HG02973 (cell line): ENCODE measurements around the gene SRGAP2C.
"Not testable (repeated sequence)": the region's sequence is repeated elsewhere in the genome, so short reads cannot be mapped to it uniquely, and the experiment has no call there.

Experiments used
- ATAC-seq: cut with Tn5 transposase; IDR thresholded peaks from one replicate; pipeline ENCODE4 v1.9.1; 2021; ENCODE audit warnings: moderate library complexity; ENCODE audit not compliant: unreplicated experiment

Gene SRGAP2C

DNA sequence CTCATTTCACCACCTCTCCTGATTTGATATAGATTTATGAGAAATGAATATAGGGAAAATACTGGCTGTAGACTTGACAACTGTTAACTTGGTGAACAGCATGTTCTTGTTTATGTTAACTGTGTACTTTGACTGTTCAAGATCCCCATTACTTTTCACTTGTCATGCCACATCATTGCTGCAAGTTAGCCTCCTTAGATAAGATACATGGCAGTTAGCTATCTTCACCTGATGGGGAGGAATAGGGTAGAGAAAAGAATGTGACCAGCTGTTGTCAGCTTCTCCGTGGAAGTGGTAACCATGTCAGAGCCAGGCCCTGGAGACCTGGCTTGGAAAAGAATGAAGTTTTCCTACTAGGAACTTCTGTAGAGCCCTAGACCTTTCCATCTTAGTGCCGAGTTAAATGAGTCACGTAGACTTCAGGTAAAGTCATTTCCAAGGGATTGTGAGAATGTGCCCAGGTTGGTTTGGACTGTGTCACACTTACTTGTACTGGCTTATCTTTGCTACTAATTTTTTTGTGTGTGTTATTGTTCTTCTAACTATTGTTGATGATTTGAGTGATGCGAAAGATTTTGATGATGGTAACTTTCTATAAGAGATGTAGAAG is 41.6 kb downstream of the SRGAP2C start:
- not testable (repeated sequence) for ATAC-seq

DNA sequence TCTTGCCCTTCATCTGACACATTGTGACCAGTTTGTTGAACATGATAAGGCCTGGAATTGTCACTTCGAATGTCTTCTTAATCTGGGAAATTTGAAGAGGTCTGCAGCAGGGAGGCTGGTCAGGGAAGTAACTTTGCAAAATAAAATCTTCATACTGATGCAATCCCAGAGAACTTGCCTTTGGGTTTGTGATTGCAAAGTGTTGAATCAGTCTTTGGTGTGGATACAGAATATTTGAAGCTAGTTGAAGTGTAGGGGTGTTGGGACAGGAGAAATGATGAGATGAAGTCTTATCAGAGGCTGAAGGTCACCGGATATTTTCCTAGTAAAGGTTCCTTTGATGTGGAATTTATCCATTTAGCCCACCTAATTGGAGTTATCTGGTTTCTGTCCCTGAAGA is 42.1 kb downstream of the SRGAP2C start:
- not testable (repeated sequence) for ATAC-seq

GRCh38 chr1:121227544-121228330 is 43.0 kb downstream of the SRGAP2C start:
- not testable (repeated sequence) for ATAC-seq

DNA sequence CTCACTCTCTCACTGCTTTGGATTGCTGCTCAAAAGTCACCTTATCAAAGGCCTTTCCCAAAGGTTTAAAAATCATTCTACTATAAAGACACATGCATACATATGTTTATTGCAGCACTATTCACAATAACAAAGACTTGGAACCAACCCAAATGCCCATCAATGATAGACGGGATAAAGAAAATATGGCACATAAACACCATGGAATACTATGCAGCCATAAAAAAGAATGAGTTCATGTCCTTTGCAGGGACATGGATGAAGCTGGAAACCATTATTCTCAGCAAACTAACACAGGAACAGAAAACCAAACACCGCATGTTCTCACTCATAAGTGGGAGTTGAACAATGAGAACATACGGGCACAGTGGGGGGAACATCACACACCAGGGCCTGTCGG is 45.9 kb downstream of the SRGAP2C start:
- not testable (repeated sequence) for ATAC-seq

DNA sequence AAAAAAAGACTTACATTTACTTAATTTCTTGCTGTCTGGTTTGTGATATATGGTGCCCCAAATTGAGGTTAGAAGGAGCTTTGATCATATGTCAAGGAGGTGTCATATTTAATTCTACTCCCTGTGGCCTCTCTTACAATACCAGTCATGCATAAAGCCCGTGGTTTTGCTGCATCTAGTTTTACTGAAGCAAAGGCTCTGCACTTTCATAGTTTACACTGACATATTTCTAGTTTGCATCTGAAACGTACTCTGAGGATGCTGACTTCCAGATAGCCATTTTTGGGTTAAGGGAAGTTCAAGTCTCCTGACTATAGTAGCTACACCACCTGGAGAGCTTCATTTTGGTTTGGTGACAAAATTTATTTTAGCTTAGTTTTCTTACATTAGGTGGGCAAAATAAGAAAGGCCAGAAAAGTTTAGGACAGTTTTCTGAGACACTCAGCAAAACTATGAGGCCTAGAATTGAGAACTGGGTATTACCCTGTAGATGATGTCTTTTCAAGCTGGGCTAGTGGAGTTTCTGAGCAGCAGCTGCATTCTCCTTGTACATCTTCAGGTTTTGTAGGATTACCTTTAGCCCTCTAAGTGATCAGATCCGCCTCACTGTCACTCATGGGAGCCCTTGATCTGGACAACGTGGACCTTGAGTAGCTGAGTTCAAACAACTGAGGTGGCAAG is 47.8 kb downstream of the SRGAP2C start:
- ATAC-seq, result not testable (repeated sequence)

GRCh38 chr1:121234090-121234759 is 49.5 kb downstream of the SRGAP2C start:
- not testable (repeated sequence) for ATAC-seq

DNA sequence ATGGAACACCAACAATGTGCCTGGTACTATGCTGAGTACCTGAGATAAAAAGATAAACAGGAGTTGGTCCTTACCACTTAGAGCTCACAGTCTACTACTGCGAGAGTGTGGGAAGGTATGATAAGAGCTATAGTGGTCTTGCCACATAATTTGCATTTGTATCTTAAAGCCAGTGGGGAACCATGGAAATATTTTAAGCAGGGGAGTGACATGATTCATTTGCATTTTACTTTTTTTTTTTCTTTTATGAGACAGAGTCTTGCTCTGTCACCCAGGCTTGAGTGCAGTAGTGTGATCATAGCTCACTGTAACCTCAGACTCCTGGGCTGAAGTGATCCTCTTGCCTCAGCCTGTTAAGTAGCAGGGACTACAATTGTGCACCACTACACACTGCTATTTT is 53.6 kb downstream of the SRGAP2C start:
- ATAC-seq, result peak; percentile 84

DNA sequence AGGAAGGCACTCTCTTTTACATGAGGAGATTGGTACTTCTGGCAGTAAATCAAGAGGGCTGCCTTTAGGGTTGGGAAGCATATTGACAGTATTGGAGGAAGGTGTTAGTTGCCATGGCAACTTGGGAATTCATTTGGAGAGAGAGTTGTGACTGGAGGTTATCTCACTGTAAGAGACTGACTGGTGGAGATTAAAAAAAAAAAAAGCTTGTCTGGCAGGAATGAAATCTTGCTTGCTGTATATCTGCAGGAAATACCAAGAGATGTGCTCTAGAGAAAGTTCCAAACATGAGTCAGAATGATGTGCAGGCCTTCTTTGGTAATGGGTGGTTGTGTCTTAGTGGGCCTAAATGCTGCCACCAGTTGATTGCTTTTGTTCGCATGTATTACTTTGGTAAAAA is 59.1 kb downstream of the SRGAP2C start:
- not testable (repeated sequence) for ATAC-seq

DNA sequence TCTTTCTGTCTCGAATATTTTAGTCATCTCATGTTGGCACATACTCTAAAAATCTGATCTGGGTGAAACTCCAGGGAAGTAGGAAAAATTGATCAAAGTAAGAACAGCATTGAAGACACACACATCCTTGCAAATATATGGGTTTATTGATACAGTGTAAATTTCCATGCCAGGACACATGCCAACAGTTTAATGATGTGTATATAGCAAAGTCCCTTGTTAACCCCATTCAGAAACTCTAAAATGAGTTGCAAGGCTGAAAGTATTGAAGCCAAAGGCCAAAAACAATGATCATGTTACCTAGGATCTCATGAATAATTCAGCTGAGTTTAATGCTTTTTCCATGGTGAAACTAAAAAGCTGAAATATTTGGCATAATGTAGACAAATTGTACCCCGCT is 61.6 kb downstream of the SRGAP2C start:
- not testable (repeated sequence) for ATAC-seq

GRCh38 chr1:121252656-121253055 is 67.9 kb downstream of the SRGAP2C start:
- not testable (repeated sequence) for ATAC-seq

DNA sequence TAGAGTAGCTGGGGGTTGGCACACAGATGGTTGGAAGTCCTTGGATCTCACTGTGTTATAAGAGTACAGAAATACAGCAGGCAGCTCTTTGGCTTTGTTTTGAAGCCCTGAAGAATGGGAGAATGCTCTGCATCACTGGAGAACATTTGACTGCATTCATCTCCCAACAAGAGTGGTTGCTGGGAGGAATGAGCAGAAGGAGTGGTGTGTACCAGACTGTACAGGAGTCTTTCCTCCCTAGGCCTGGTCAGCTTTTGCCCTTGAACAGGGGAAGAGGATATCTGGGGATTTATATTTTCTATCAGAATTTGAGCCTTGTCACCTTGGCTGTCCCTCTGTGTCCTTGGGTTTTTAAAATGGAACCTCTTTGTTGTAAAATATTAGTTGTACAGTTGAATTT is 69.8 kb downstream of the SRGAP2C start:
- not testable (repeated sequence) for ATAC-seq

- ATAC-seq, result not testable (repeated sequence)
Observed at GRCh38 chr1:121257632-121258031, 72.9 kb downstream of the SRGAP2C start.

DNA sequence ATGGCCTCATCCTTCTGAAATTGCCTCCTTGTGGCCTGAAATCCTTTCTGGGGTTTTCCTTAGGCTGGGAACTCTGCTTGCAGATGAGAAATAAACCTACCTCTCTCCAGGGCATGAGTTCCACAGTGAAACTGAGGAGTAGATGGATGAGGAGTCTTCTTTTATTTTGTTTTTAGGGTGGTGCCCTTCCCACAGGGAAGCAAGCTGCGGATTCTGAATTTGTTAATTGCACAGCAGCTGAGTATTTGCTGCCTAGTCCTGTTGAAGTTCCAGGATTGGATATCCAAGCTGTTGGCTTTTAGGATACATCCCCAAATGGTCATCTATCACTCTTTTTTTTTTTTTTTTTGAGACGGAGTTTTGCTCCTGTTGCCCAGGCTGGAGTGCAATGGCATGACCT is 73.4 kb downstream of the SRGAP2C start:
- ATAC-seq, result not testable (repeated sequence)

DNA sequence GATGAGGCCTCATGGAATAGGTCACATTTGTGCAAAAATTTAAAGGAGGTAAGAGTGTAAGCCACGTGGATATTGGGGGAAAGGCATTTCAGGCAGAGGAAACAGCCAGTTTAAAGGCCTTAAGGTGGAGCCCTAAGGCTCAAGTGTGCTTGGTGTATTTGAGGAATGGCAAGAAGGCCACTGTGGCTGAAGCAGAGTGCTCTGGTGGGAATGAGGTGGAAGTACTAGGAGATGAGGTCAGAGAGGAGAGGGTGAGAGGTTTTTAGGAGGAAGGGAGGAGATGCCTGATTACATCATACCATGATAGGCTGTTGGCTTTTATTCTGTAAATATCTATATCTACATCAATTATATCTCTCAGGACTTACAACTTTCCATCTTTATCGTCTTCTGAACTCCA is 75.4 kb downstream of the SRGAP2C start:
- ATAC-seq, result not testable (repeated sequence)

DNA sequence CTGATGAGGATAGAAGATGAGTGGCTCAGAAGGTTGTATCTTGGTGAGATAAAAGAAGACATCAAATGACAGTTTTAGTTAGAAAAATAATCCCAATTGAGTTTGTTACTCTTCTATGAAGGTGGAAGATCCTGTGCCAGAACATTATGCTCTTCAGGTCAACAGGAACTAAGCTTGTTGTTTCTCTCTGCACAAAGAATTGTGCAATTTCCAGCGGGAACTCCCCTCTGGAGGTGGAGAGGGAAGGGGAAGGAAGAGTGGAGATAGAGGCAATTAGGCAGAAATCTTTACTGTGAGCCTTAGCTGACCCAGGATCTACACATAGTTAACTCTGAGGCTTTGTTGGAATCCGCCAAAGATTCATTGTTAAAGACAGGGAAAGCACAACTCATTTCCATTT is 77.4 kb downstream of the SRGAP2C start:
- ATAC-seq, result not testable (repeated sequence)

- peak; percentile 81 for ATAC-seq
Observed at GRCh38 chr1:121263789-121264244, 79.0 kb downstream of the SRGAP2C start.

DNA sequence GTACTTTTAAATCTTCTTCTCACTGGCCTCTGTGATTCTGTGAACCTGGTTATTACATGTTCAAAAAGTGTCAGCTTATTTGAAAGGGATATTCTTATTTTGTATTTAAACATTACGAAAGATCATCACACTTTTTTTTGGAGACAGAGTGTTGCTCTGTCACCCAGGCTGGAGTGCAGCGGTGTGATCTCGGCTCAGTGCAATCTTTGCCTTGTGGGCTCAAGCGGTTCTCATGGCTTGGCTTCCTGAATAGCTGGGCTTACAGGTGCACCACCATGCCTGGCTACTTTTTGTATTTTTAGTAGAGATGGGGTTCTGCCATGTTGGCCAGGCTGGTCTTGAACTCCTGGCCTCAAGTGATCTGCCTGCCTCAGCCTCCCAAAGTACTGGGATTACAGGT is 82.3 kb downstream of the SRGAP2C start:
- ATAC-seq, result not testable (repeated sequence)

DNA sequence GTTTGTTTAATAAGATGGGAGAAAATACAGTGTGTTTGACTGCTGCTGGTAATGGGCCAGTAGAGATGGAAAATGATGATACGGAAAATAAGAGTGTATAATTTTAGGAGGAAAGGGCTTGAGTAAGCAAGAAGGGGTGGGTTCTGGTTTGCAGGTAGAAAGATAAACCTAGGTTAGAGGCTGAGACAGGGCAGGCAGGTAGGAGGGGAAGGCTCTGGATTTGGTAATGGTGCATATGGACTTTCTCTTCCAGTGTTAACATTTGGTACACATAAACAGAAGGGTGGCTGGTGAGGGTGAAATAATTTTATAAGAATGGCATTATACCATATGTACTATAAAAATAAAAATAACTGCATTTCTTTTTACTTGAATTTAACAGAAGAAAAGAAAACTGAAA is 84.5 kb downstream of the SRGAP2C start:
- not testable (repeated sequence) for ATAC-seq

DNA sequence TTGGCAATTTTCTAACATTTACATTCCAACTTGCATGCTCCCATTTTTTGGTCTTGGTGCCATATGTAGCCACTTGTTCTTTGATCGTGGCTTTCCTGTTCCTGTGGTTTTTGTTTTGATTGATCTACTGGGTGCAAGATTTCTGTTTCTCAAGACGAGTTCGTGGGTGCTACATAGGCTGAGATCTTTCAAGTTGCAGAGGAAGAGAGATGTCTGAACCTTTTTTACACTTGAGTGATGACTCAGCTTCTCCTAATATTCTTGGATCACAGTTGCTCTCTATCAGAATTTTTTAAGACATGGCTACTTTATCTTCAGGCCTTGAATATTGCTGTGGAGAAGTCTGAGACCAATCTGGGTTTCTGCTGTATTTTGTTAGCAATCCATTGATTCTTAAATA is 85.2 kb downstream of the SRGAP2C start:
- not testable (repeated sequence) for ATAC-seq

- ATAC-seq, result peak; percentile 40
Observed at GRCh38 chr1:121271143-121271715, 86.5 kb downstream of the SRGAP2C start.

- ATAC-seq, result not testable (repeated sequence)
Observed at GRCh38 chr1:121275435-121275834, 90.7 kb downstream of the SRGAP2C start.
